ENCODE data around the gene GCSH. TPM values are rescaled to one million over a fixed set of nuclear protein-coding genes. Genes with fewer than 3 reads are reported as not detected.
A peak's percentile ranks its signal among the peaks of the same experiment; 100 is the strongest.

Gene GCSH
- total RNA-seq, 1 donor from 2014 or later: 27.0 TPM

DNA sequence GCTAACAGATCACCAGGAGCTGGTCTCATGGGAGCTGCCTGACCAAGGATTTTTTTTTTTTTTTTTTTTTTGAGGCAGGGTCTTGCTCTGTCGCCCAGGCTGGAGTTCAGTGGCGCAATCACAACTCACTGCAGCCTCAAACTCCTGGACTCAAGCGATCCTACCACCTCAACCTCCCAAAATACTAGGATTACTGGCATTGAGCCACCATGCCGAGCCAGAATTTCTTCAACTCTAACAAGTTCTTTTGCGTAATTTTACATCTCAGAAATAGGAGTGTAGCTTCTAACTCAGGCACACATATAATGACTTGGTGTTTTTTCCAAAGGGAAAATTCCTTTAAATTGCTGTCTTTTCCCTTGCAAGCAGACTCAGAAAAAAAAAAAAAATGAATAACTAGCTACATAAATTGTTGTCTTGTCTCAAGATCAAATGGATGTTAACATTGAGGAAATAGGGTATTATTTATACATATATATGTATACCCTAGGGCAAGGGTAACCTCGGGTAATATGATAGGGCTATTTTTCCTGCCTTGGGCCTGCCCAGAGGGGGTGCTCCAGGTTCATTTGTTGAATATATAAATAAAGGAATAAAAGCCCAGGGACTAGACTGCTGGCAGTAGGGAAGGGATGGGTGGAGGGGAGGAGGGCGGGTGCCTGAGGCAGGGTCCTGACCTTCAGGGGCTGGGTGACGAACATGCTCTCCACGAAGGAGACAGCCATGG lies 42.8 kb upstream of the GCSH start:
- TF ChIP-seq, protein P1, sequence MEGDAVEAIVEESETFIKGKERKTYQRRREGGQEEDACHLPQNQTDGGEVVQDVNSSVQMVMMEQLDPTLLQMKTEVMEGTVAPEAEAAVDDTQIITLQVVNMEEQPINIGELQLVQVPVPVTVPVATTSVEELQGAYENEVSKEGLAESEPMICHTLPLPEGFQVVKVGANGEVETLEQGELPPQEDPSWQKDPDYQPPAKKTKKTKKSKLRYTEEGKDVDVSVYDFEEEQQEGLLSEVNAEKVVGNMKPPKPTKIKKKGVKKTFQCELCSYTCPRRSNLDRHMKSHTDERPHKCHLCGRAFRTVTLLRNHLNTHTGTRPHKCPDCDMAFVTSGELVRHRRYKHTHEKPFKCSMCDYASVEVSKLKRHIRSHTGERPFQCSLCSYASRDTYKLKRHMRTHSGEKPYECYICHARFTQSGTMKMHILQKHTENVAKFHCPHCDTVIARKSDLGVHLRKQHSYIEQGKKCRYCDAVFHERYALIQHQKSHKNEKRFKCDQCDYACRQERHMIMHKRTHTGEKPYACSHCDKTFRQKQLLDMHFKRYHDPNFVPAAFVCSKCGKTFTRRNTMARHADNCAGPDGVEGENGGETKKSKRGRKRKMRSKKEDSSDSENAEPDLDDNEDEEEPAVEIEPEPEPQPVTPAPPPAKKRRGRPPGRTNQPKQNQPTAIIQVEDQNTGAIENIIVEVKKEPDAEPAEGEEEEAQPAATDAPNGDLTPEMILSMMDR (IDR thresholded peaks at IDR 0.05): no peak
- TF ChIP-seq POLR2AphosphoS5 (IDR thresholded peaks at IDR 0.05; ENCODE audit: insufficient read depth in 1 of 2, low read depth in 1 of 2): no peak
- no peak for TF ChIP-seq POLR2A (IDR thresholded peaks at IDR 0.05)
- no peaks in the 10 kb centered on the region for H3K27me3 ChIP-seq
- H3K4me3 ChIP-seq: no peak overlapping the region
- peaks cover 8% of the 10 kb centered on the region for H3K4me1 ChIP-seq
- H3K9me3 ChIP-seq: no peaks in the 10 kb centered on the region
- DNase-seq (ENCODE audit: extremely low spot score in 2 of 2): no peak
- H3K27ac ChIP-seq: no peak overlapping the region
- intact Hi-C loops (cut with DNase I): no loop called here
- no peaks in the 10 kb centered on the region for H3K36me3 ChIP-seq

DNA sequence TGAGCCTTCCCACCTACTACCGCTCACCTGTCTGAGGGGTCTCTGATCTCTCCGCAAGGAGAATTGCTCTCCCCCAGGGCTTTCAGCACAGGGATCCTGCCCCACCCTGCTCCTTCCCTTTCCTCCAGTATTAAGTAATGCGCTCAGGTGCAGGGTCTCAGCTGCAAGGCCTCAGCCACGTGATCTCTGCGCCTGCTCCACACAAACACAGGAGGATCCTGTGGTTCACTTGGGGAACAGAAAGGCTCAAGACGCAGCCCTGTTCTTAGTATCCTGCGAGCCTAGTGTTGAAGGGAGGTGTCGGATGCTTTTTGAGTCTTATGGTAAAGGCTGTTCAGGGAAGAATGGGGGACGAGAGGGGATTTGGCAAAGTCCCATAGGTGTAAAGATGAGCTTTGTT lies 41.6 kb upstream of the GCSH start:
- Histone ChIP-seq H3K9me3 (no peaks in the 10 kb centered on the region), H3K4me1 (peaks cover 8% of the 10 kb centered on the region), H3K4me3 (no peak overlapping the region), H3K27ac (no peak overlapping the region), H3K27me3 (no peaks in the 10 kb centered on the region), H3K36me3 (no peaks in the 10 kb centered on the region)
- intact Hi-C loops (cut with DNase I): no loop called here
- TF ChIP-seq, protein P1 (IDR thresholded peaks at IDR 0.05): no peak
- TF ChIP-seq POLR2AphosphoS5 (IDR thresholded peaks at IDR 0.05; ENCODE audit: insufficient read depth in 1 of 2, low read depth in 1 of 2): no peak
- TF ChIP-seq POLR2A (IDR thresholded peaks at IDR 0.05): no peak
- no peak for DNase-seq (ENCODE audit: extremely low spot score in 2 of 2)

DNA sequence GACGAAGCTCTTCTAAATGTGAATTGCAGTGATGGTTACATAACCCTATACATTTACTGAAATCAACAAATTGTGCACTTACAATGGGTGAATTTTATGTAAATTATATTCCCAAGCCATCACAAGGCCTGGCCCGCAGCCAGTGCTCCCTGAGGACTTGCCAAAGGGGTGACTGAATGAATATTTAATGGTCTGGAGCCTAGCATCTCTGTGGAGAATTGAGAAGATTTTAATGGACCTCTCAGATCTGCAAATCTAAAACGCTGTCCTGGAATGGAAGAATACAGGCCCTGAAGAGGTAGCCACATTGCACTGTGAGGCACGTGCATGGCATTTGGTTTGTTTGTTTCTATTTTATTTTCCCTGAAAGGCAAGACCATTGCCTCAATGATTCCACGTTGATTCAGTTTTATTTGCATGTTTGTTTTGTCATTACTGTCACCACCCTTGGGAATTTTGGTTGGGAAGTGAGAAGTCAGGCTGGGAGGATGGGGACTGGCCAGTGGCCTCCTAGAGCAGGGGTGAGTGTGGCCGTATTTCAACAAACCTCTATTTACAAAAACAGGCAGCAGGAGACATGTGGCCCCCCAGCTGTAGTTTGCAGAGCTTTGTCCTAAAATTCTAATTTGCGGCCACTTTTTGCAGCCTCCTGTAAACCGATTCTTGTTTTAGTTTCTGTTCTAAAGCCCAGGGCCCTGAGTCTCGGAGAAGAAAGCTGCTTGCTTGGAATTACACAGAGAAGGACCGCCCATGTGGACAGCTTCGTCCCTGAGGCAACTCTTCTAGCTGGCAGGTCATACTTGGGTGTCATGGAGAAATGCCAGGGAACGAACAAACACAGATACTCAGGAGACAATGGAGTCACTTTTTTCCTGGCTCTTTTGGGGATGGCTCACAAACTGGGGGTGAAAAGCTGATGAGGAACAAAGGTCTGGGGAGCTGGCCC lies 40.5 kb upstream of the GCSH start:
- intact Hi-C loops (cut with DNase I): no loop called here
- H3K27ac ChIP-seq: peak overlapping the region; percentile 52
- H3K4me3 ChIP-seq: no peak overlapping the region
- H3K9me3 ChIP-seq: no peaks in the 10 kb centered on the region
- no peak for TF ChIP-seq POLR2A (IDR thresholded peaks at IDR 0.05)
- TF ChIP-seq, protein P1 (IDR thresholded peaks at IDR 0.05): no peak
- no peak for TF ChIP-seq POLR2AphosphoS5 (IDR thresholded peaks at IDR 0.05; ENCODE audit: insufficient read depth in 1 of 2, low read depth in 1 of 2)
- H3K4me1 ChIP-seq: peaks cover 8% of the 10 kb centered on the region
- H3K36me3 ChIP-seq: no peaks in the 10 kb centered on the region
- no peak for DNase-seq (ENCODE audit: extremely low spot score in 2 of 2)
- no peaks in the 10 kb centered on the region for H3K27me3 ChIP-seq

DNA sequence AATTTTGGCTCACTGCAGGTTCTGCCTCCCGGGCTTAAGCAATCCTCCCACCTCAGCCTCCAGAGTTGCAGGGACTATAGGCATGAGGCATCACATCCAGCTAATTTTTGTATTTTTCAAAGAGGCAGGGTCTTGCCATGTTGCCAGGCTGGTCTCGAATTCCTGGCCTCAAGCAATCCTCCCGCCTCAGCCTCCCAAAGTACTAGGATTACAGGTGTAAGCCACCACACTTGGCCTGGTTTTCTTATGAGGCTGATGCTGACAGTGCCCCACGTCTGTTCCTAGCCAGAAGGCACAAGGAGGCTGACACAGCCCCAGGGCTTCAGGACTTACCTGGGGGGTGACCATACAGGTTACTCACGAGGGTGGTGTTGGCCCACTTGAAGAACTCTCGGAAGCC lies 33.9 kb upstream of the GCSH start:
- no peaks in the 10 kb centered on the region for H3K9me3 ChIP-seq
- no peaks in the 10 kb centered on the region for H3K36me3 ChIP-seq
- H3K27me3 ChIP-seq: no peaks in the 10 kb centered on the region
- no peaks in the 10 kb centered on the region for H3K4me1 ChIP-seq
- DNase-seq (ENCODE audit: extremely low spot score in 2 of 2): no peak
- H3K4me3 ChIP-seq: no peak overlapping the region
- TF ChIP-seq POLR2AphosphoS5 (IDR thresholded peaks at IDR 0.05; ENCODE audit: insufficient read depth in 1 of 2, low read depth in 1 of 2) (no peak), POLR2A (IDR thresholded peaks at IDR 0.05) (no peak)
- TF ChIP-seq, protein P1 (IDR thresholded peaks at IDR 0.05): no peak
- H3K27ac ChIP-seq: no peak overlapping the region
- intact Hi-C loops (cut with DNase I): no loop called here
